Stimulated activated CD8-positive, alpha-beta memory T cell treated with anti-CD3 and anti-CD28 coated beads, Interleukin-15, amount 100 ng/mL, for 1 hour (primary cell): ENCODE measurements around the gene NBR1.
"Not testable (repeated sequence)": the region's sequence is repeated elsewhere in the genome, so short reads cannot be mapped to it uniquely, and the experiment has no call there.

ENCODE experiments used
- DNase-seq: peaks from one replicate; pipeline ENCODE4 v3.0.0-alpha.2; 2020; ENCODE audit warnings: low read depth

NBR1 gene

GRCh38 chr17:43170766-43171585, at the start of gene NBR1:
NBR1 (plus strand) TSS chr17:43171214; CDS start chr17:43175800, 4,586 bp downstream.
- peak; percentile 88 for DNase-seq

GRCh38 chr17:43125133-43125966, 45.7 kb upstream of the NBR1 start, which contains the start of gene BRCA1:
BRCA1 (minus strand) TSS chr17:43125364; CDS start chr17:43124096, 1,268 bp downstream.
- DNase-seq, result peak; percentile 87

- DNase-seq, result no peak
These were observed 44.8 kb upstream of the NBR1 start for GRCh38 chr17:43125967-43126910.

- no peak for DNase-seq
These were observed 44.1 kb upstream of the NBR1 start for GRCh38 chr17:43126911-43127290.

DNA sequence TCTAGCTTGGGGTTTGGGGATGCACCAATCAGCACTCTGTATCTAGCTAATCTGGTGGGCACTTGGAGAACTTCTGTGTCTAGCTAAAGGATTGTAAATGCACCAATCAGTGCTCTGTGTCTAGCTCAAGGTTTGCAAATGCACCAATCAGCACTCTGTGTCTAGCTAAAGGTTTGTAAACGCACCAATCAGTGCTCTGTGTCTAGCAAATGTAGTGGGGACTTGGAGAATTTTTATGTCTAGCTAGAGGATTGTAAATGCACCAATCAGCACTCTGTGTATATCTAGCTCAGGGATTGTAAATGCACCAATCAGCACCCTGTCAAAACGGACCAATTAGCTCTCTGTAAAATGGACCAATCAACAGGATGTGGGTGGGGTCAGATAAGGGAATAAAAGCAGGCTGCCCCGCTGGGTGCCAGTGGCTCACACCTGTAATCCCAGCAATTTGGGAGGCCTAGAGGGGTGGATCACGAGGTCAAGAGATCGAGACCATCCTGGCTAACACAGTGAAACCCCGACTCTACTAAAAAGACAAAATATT, 43.6 kb upstream of the NBR1 start:
- DNase-seq, result not testable (repeated sequence)

- no peak for DNase-seq
These were observed 41.4 kb upstream of the NBR1 start for GRCh38 chr17:43129671-43130010.

GRCh38 chr17:43132117-43132516, 38.9 kb upstream of the NBR1 start:
- DNase-seq, result no peak

DNA sequence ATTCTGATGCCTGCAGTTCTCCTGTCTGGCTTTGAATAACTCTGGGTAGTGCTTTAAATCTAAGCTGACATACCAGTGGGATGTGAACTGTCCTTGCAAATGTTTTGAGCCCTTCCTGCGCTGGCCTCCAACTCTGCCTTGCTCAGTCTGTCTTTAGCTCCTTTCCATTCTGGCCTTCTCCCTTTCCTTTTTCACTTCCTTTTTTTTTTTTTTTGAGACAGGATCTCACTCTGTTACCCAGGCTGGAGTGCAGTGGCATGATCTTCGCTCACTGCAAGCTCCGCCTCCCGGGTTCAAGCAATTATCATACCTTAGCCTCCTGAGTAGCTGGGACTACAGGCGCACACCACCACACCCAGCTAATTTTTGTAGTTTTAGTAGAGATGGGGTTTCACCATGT, 37.6 kb upstream of the NBR1 start:
- not testable (repeated sequence) for DNase-seq

GRCh38 chr17:43134774-43135453, 36.1 kb upstream of the NBR1 start:
- no peak for DNase-seq

- DNase-seq, result no peak
These were observed 35.6 kb upstream of the NBR1 start for GRCh38 chr17:43135454-43135819.

DNA sequence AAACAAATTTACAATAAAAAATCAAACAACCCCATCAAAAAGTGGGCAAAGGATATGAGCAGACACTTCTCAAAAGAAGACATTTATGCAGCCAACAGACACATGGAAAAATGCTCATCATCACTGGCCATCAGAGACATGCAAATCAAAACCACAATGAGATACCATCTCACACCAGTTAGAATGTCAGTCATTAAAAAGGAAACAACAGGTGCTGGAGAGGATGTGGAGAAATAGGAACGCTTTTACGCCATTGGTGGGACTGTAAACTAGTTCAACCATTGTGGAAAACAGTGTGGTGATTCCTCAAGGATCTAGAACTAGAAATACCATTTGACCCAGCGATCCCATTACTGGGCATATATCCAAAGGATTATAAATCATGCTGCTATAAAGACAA, 34.4 kb upstream of the NBR1 start:
- not testable (repeated sequence) for DNase-seq

DNA sequence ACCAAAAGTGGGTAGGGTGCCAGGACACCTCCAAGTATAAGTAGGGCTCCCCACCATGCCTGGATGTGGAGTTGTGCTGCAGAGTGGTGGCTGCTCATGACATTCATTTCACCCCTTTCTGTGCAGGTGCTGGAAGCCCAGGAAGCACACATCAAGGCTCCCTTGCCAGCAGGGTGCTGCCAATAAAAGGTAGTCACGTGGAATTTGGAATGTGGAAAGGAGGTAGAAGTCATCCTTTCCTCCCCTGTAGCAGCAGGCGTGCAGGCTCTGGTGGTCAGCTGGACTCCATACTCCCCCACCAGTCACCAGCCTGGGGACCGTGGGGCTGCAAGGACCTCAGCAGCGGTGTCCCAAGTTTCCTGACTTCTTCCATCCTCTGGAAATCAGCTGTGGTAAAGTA, 32.5 kb upstream of the NBR1 start:
- not testable (repeated sequence) for DNase-seq

GRCh38 chr17:43140396-43141332, 30.4 kb upstream of the NBR1 start:
- DNase-seq, result no peak

DNA sequence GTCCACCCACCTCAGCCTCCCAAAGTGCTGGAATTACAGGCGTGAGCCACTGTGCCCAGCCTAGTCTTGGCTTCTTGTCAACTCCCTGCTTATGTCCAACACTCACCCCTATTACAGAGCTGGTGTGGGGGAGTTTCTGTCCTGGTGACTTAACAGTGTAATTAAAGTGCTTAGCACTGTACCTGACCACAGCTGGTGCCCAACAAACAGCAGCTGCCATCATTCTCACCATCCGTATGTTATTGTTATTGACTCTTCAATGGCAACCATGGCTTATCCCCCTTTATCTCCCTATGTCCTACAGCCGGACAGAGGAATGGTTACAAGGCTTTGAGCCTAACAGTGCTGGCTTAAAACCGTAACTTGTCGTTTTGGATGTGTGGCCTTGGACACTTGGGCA, 28.9 kb upstream of the NBR1 start:
- DNase-seq, result no peak

- no peak for DNase-seq
These were observed 27.8 kb upstream of the NBR1 start for GRCh38 chr17:43143201-43143600.

- DNase-seq, result no peak
These were observed 24.4 kb upstream of the NBR1 start for GRCh38 chr17:43146649-43147048.

GRCh38 chr17:43151880-43152456, 19.0 kb upstream of the NBR1 start:
- no peak for DNase-seq

DNA sequence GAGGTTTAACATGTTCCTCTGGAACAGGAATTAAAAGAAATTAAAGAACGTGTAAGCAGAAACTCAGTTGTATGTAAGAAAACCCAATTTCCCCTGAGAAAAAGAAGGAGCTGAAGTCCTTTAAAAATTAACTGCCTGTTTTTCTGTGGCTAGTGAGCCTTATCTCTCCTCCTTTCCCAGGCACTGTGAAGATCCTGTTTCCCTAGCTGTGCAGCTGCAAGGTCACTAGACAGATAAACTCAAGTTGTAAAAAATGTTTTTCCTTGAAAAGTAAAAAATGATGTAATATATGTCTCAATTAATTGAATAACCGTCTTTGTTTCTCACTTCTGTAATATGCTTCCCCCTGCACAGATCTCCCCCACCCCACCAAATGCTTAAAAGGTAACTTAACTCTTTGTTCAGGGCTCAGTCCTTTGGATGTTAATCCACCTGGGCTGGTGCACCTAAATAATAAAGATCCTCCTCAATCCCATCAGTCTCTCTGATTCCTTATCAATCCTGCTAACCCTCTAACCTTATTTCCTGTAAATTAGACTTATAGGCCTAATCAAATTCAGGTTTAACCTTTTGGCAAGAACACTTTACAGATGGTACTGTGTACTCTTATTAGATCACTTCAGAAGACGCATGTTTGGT, 17.7 kb upstream of the NBR1 start:
- not testable (repeated sequence) for DNase-seq

DNA sequence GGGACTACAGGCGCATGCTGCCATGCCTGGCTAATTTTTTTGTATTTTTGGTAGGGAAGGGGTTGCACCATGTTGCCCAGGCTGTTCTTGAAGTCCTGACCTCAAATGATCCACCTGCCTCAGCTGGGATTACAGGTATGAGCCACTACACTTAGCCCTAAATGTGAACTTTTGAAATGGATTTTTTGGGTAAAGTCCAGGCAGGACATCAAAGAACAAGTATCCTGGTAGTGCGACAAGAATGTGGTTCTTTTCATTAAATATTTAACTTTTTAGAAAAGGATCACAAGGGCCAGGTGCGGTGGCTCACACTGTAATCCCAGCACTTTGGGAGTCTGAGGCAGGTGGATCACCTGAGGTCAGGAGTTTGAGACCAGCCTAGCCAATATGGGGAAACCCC, 15.3 kb upstream of the NBR1 start:
- no peak for DNase-seq
